ENCODE data around the gene FMNL2. TPM values are rescaled to one million over a fixed set of nuclear protein-coding genes. Genes with fewer than 3 reads are reported as not detected.

FMNL2 gene
- polyA plus RNA-seq, 1 donor from 2014 or later, result 86.5 TPM

DNA sequence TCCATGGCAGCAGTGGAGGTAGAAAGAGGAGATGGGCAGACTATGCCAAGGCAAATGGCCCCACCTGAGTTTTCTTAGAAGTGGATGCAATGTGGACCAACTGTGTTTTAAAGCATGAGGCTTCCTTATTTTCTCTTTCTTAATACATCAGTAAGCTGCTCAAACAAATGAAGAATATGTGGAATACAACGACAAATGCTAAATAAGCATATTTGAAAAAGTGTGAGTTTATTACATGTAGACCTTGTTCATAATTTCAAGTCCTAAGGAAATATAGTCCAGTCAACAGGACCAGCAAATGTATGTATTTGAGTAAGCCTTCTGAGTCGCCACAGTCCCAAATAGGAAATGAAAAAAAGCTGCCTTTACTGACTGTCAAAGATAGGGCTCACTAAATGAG is 204.4 kb downstream of the FMNL2 start:
- TF ChIP-seq MXI1 (conservative IDR thresholded peaks at IDR 0.05; ENCODE audit: poor library complexity, severe bottlenecking) (no peak), TAF1 (IDR thresholded peaks at IDR 0.05; ENCODE audit: low read depth) (no peak), EZH2 (IDR thresholded peaks at IDR 0.05; ENCODE audit: borderline replicate concordance, insufficient read depth, low read length, poor library complexity, severe bottlenecking) (no peak), EP300 (conservative IDR thresholded peaks at IDR 0.05; ENCODE audit: poor library complexity, severe bottlenecking) (no peak), POLR2AphosphoS5 (IDR thresholded peaks at IDR 0.05) (no peak), RAD21 (conservative IDR thresholded peaks at IDR 0.05) (no peak), SMC3 (conservative IDR thresholded peaks at IDR 0.05; ENCODE audit: poor library complexity) (no peak)
- TF ChIP-seq, protein P1, sequence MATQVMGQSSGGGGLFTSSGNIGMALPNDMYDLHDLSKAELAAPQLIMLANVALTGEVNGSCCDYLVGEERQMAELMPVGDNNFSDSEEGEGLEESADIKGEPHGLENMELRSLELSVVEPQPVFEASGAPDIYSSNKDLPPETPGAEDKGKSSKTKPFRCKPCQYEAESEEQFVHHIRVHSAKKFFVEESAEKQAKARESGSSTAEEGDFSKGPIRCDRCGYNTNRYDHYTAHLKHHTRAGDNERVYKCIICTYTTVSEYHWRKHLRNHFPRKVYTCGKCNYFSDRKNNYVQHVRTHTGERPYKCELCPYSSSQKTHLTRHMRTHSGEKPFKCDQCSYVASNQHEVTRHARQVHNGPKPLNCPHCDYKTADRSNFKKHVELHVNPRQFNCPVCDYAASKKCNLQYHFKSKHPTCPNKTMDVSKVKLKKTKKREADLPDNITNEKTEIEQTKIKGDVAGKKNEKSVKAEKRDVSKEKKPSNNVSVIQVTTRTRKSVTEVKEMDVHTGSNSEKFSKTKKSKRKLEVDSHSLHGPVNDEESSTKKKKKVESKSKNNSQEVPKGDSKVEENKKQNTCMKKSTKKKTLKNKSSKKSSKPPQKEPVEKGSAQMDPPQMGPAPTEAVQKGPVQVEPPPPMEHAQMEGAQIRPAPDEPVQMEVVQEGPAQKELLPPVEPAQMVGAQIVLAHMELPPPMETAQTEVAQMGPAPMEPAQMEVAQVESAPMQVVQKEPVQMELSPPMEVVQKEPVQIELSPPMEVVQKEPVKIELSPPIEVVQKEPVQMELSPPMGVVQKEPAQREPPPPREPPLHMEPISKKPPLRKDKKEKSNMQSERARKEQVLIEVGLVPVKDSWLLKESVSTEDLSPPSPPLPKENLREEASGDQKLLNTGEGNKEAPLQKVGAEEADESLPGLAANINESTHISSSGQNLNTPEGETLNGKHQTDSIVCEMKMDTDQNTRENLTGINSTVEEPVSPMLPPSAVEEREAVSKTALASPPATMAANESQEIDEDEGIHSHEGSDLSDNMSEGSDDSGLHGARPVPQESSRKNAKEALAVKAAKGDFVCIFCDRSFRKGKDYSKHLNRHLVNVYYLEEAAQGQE (IDR thresholded peaks at IDR 0.05; ENCODE audit: borderline replicate concordance), result no peak
- TF ChIP-seq, protein P2, sequence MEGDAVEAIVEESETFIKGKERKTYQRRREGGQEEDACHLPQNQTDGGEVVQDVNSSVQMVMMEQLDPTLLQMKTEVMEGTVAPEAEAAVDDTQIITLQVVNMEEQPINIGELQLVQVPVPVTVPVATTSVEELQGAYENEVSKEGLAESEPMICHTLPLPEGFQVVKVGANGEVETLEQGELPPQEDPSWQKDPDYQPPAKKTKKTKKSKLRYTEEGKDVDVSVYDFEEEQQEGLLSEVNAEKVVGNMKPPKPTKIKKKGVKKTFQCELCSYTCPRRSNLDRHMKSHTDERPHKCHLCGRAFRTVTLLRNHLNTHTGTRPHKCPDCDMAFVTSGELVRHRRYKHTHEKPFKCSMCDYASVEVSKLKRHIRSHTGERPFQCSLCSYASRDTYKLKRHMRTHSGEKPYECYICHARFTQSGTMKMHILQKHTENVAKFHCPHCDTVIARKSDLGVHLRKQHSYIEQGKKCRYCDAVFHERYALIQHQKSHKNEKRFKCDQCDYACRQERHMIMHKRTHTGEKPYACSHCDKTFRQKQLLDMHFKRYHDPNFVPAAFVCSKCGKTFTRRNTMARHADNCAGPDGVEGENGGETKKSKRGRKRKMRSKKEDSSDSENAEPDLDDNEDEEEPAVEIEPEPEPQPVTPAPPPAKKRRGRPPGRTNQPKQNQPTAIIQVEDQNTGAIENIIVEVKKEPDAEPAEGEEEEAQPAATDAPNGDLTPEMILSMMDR (IDR thresholded peaks at IDR 0.05; ENCODE audit: poor library complexity, severe bottlenecking), result no peak
- Histone ChIP-seq H3K27ac (ENCODE audit: low read length) (no peak overlapping the region), H3K27me3 (ENCODE audit: insufficient read depth, low read depth, low read length) (no peaks in the 10 kb centered on the region), H3K4me3 (ENCODE audit: low read length) (no peak overlapping the region), H2AFZ (ENCODE audit: low read depth, low read length) (no peak overlapping the region), H3K4me2 (ENCODE audit: low read length) (no peak overlapping the region), H3K9me3 (ENCODE audit: low read length) (no peaks in the 10 kb centered on the region), H3K79me2 (replicated peaks; ENCODE audit: insufficient read depth, low read length) (peaks cover 11% of the 10 kb centered on the region), H3F3A (ENCODE audit: insufficient read depth, low read length, poor library complexity, severe bottlenecking) (no peaks in the 10 kb centered on the region), H3K36me3 (ENCODE audit: insufficient read depth, low read length) (peaks cover 1% of the 10 kb centered on the region), H3K9ac (ENCODE audit: low read length) (no peak overlapping the region), H3K9me2 (ENCODE audit: insufficient read depth, low read length) (no peaks in the 10 kb centered on the region), H4K20me1 (ENCODE audit: insufficient read depth) (no peaks in the 10 kb centered on the region)

GRCh38 chr2:152541712-152542111 is 206.7 kb downstream of the FMNL2 start:
- no peak overlapping the region for H3K27ac ChIP-seq (ENCODE audit: low read length)
- H3K27me3 ChIP-seq (ENCODE audit: insufficient read depth, low read depth, low read length), result no peaks in the 10 kb centered on the region
- TF ChIP-seq EP300 (conservative IDR thresholded peaks at IDR 0.05; ENCODE audit: poor library complexity, severe bottlenecking) (no peak), POLR2AphosphoS5 (IDR thresholded peaks at IDR 0.05) (no peak), RAD21 (conservative IDR thresholded peaks at IDR 0.05) (no peak), TAF1 (IDR thresholded peaks at IDR 0.05; ENCODE audit: low read depth) (no peak), MXI1 (conservative IDR thresholded peaks at IDR 0.05; ENCODE audit: poor library complexity, severe bottlenecking) (no peak), SMC3 (conservative IDR thresholded peaks at IDR 0.05; ENCODE audit: poor library complexity) (no peak), EZH2 (IDR thresholded peaks at IDR 0.05; ENCODE audit: borderline replicate concordance, insufficient read depth, low read length, poor library complexity, severe bottlenecking) (no peak)
- TF ChIP-seq, protein P2 (IDR thresholded peaks at IDR 0.05; ENCODE audit: poor library complexity, severe bottlenecking), result no peak
- TF ChIP-seq, protein P1 (IDR thresholded peaks at IDR 0.05; ENCODE audit: borderline replicate concordance), result no peak

More at GRCh38 chr2:152541712-152542111, 206.7 kb downstream of the FMNL2 start:
- no peaks in the 10 kb centered on the region for H3K9me3 ChIP-seq (ENCODE audit: low read length)
- peaks cover 5% of the 10 kb centered on the region for H3K79me2 ChIP-seq (replicated peaks; ENCODE audit: insufficient read depth, low read length)
- H3K9me2 ChIP-seq (ENCODE audit: insufficient read depth, low read length), result no peaks in the 10 kb centered on the region
- no peak overlapping the region for H3K4me3 ChIP-seq (ENCODE audit: low read length)
- peaks cover 3% of the 10 kb centered on the region for H3K36me3 ChIP-seq (ENCODE audit: insufficient read depth, low read length)
- H3K9ac ChIP-seq (ENCODE audit: low read length), result no peak overlapping the region
- H3F3A ChIP-seq (ENCODE audit: insufficient read depth, low read length, poor library complexity, severe bottlenecking), result no peaks in the 10 kb centered on the region
- H3K4me2 ChIP-seq (ENCODE audit: low read length), result no peak overlapping the region
- H4K20me1 ChIP-seq (ENCODE audit: insufficient read depth), result no peaks in the 10 kb centered on the region
- no peak overlapping the region for H2AFZ ChIP-seq (ENCODE audit: low read depth, low read length)
